Trophoblast cell (in vitro differentiated cells and primary cell): ENCODE data around the gene SMARCB1.

Source experiments
- DNase-seq, 2 donors: peaks; one replicate each; pipeline ENCODE4 v3.0.0-alpha.2; 2016
- H2AFZ ChIP-seq: 2 replicates; pipeline ENCODE4 v1.6.1; 2013; ENCODE audit warnings: low read length, moderate library complexity, mild to moderate bottlenecking; ENCODE audit not compliant: insufficient read depth, poor library complexity
- H2AK5ac ChIP-seq: 2 replicates; pipeline ENCODE4 v1.6.1; 2013; ENCODE audit warnings: mild to moderate bottlenecking, low read length
- H2BK120ac ChIP-seq: 2 replicates; pipeline ENCODE4 v1.6.1; 2013; ENCODE audit warnings: low read length, mild to moderate bottlenecking, moderate library complexity; ENCODE audit not compliant: insufficient read depth, poor library complexity
- H2BK12ac ChIP-seq: 2 replicates; pipeline ENCODE4 v1.6.1; 2013; ENCODE audit warnings: mild to moderate bottlenecking, low read length, moderate library complexity
- H2BK5ac ChIP-seq: 2 replicates; pipeline ENCODE4 v1.6.1; 2013; ENCODE audit warnings: low read length, low read depth, moderate library complexity, mild to moderate bottlenecking; ENCODE audit not compliant: poor library complexity
- H3K14ac ChIP-seq: 2 replicates; pipeline ENCODE4 v1.6.1; 2013; ENCODE audit warnings: mild to moderate bottlenecking, low read length
- H3K18ac ChIP-seq: 2 replicates; pipeline ENCODE4 v1.6.1; 2013; ENCODE audit warnings: mild to moderate bottlenecking, low read length
- H3K23ac ChIP-seq: 2 replicates; pipeline ENCODE4 v1.6.1; 2013; ENCODE audit warnings: low read length
- H3K27ac ChIP-seq: 2 replicates; pipeline ENCODE4 v1.5.1; 2013; ENCODE audit warnings: low read depth, mild to moderate bottlenecking, inconsistent platforms, low read length, moderate library complexity
- H3K27me3 ChIP-seq: 2 replicates; pipeline ENCODE4 v1.6.1; 2013; ENCODE audit warnings: inconsistent platforms, mild to moderate bottlenecking, low read length, moderate library complexity; ENCODE audit not compliant: insufficient read depth
- H3K36me3 ChIP-seq, 2 experiments: 1 replicate in 1 of 2; 2 replicates in 1 of 2; pipeline ENCODE4 v1.6.1; 2013; ENCODE audit warnings: low read length in 2 of 2, mild to moderate bottlenecking in 2 of 2, moderate library complexity in 1 of 2; ENCODE audit not compliant: insufficient read depth in 2 of 2, control insufficient read depth in 1 of 2
- H3K4ac ChIP-seq: 2 replicates; pipeline ENCODE4 v1.6.1; 2013; ENCODE audit warnings: low read depth, mild to moderate bottlenecking, low read length, moderate library complexity
- H3K4me1 ChIP-seq, 2 experiments: 1 replicate in 1 of 2; 2 replicates in 1 of 2; pipeline ENCODE4 v1.6.1; 2013; ENCODE audit warnings: low read length in 2 of 2, mild to moderate bottlenecking in 2 of 2, moderate library complexity in 1 of 2; ENCODE audit not compliant: insufficient read depth in 2 of 2, control insufficient read depth in 1 of 2
- H3K4me2 ChIP-seq: 2 replicates; pipeline ENCODE4 v1.6.1; 2013; ENCODE audit warnings: inconsistent platforms, mild to moderate bottlenecking, low read length, moderate library complexity
- H3K4me3 ChIP-seq: 2 replicates; pipeline ENCODE4 v1.5.1; 2013; ENCODE audit warnings: mild to moderate bottlenecking, low read depth, low read length, inconsistent platforms
- H3K79me1 ChIP-seq: one replicate; pipeline ENCODE4 v1.6.1; 2013; ENCODE audit warnings: low read length
- H3K79me2 ChIP-seq: 2 replicates; pipeline ENCODE4 v1.6.1; 2013; ENCODE audit warnings: low read length, mild to moderate bottlenecking; ENCODE audit not compliant: control insufficient read depth, insufficient read depth, poor library complexity
- H3K9ac ChIP-seq: 2 replicates; pipeline ENCODE4 v1.6.1; 2013; ENCODE audit warnings: mild to moderate bottlenecking, low read length
- H3K9me3 ChIP-seq: 2 replicates; pipeline ENCODE4 v1.6.1; 2013; ENCODE audit warnings: low read depth, mild to moderate bottlenecking, control low read depth, inconsistent platforms, low read length; ENCODE audit not compliant: insufficient read depth
- H4K12ac ChIP-seq: 2 replicates; pipeline ENCODE4 v1.6.1; 2013; ENCODE audit warnings: low read depth, mild to moderate bottlenecking, low read length, moderate library complexity
- H4K8ac ChIP-seq: 2 replicates; pipeline ENCODE4 v1.6.1; 2013; ENCODE audit warnings: low read depth, mild to moderate bottlenecking, low read length, moderate library complexity
- H4K91ac ChIP-seq: one replicate; pipeline ENCODE4 v1.6.1; 2013; ENCODE audit warnings: low read depth, mild to moderate bottlenecking, low read length, moderate library complexity
- WGBS: extraction: QIAGEN DNeasy Blood & Tissue Kit; methylation state at CpG from one replicate; pipeline ENCODE4 v1.1.7; 2013; ENCODE audit warnings: missing lambda C conversion rate; ENCODE audit not compliant: insufficient read length, insufficient coverage; ENCODE audit errors: extremely low coverage; 5-methylcytosine and 5-hydroxymethylcytosine counted together

SMARCB1 gene

GRCh38 chr22:23786261-23786710, 480 bp upstream of the SMARCB1 start:
- H2BK120ac ChIP-seq: peak overlapping the region; percentile 81
- H3K23ac ChIP-seq: no peak overlapping the region
- H3K4me3 ChIP-seq: no peak overlapping the region

GRCh38 chr22:23787600-23787896, 782 bp downstream of the SMARCB1 start:
- Histone ChIP-seq H3K4me1 (peaks cover 5% of the 10 kb centered on the region in 2 experiments), H2AFZ (no peak overlapping the region), H3K36me3 (peaks cover 12 to 14% of the 10 kb centered on the region in 2 experiments), H3K9me3 (no peaks in the 10 kb centered on the region), H3K14ac (peak overlapping the region; percentile 17), H2AK5ac (no peak overlapping the region), H3K4ac (peak overlapping the region; percentile 84), H3K18ac (no peak overlapping the region), H3K9ac (peak overlapping the region; percentile 96), H3K79me1 (peaks cover 12% of the 10 kb centered on the region), H2BK5ac (no peak overlapping the region), H3K79me2 (peaks cover 11% of the 10 kb centered on the region), H4K8ac (no peak overlapping the region), H3K4me3 (peak overlapping the region; percentile 83), H3K23ac (no peak overlapping the region), H2BK12ac (no peak overlapping the region), H2BK120ac (no peak overlapping the region), H4K12ac (no peak overlapping the region), H4K91ac (peak overlapping the region; percentile 25), H3K27ac (peak overlapping the region; percentile 21), H3K4me2 (peak overlapping the region; percentile 96), H3K27me3 (no peaks in the 10 kb centered on the region)
- WGBS: no CpG with 5 or more reads among the region's 5 CpGs
- peak in 1 of 2 donors; percentile 21 for DNase-seq

More at GRCh38 chr22:23786261-23786710, 480 bp upstream of the SMARCB1 start:
- DNase-seq: peak in 1 of 2 donors; percentile 27
- Histone ChIP-seq H4K91ac (peak overlapping the region; percentile 100), H3K9me3 (no peaks in the 10 kb centered on the region), H3K27me3 (no peaks in the 10 kb centered on the region), H3K4ac (peak overlapping the region; percentile 89), H4K12ac (peak overlapping the region; percentile 91), H3K9ac (peak overlapping the region; percentile 6), H3K79me1 (peaks cover 12% of the 10 kb centered on the region), H2AK5ac (peak overlapping the region; percentile 59), H2BK5ac (peak overlapping the region; percentile 68), H2AFZ (peak overlapping the region; percentile 98), H3K4me2 (peak overlapping the region; percentile 53), H3K79me2 (peaks cover 11% of the 10 kb centered on the region), H2BK12ac (peak overlapping the region; percentile 42), H4K8ac (peak overlapping the region; percentile 98), H3K18ac (peak overlapping the region; percentile 81), H3K27ac (peak overlapping the region; percentile 39), H3K14ac (peak overlapping the region; percentile 87), H3K4me1 (peaks cover 8 to 10% of the 10 kb centered on the region in 2 experiments), H3K36me3 (peaks cover under 1 to 3% of the 10 kb centered on the region in 2 experiments)
- no CpG with 5 or more reads among the region's 9 CpGs for WGBS

- Histone ChIP-seq H4K12ac (no peak overlapping the region), H2BK120ac (no peak overlapping the region), H3K4me3 (no peak overlapping the region), H3K9ac (peak overlapping the region; percentile 96), H2BK12ac (no peak overlapping the region), H3K14ac (no peak overlapping the region), H3K27me3 (no peaks in the 10 kb centered on the region), H3K4me2 (peak overlapping the region; percentile 96), H3K9me3 (no peaks in the 10 kb centered on the region), H2BK5ac (no peak overlapping the region), H3K18ac (no peak overlapping the region), H3K4me1 (peaks cover 5% of the 10 kb centered on the region in 2 experiments), H3K4ac (peak overlapping the region; percentile 84), H3K79me2 (peaks cover 11% of the 10 kb centered on the region), H3K23ac (no peak overlapping the region), H3K27ac (no peak overlapping the region), H2AFZ (no peak overlapping the region), H4K91ac (no peak overlapping the region), H2AK5ac (no peak overlapping the region), H4K8ac (no peak overlapping the region), H3K79me1 (peaks cover 12% of the 10 kb centered on the region), H3K36me3 (peaks cover 16 to 18% of the 10 kb centered on the region in 2 experiments)
- WGBS: no CpG with 5 or more reads among the region's 3 CpGs
- DNase-seq: no peak
Observed at GRCh38 chr22:23787910-23788309, 1.1 kb downstream of the SMARCB1 start.

GRCh38 chr22:23789121-23789520, 2.4 kb downstream of the SMARCB1 start:
- no peaks in the 10 kb centered on the region for H3K9me3 ChIP-seq
- no peak overlapping the region for H2BK5ac ChIP-seq
- H3K27me3 ChIP-seq: no peaks in the 10 kb centered on the region
- peaks cover 12% of the 10 kb centered on the region for H3K79me1 ChIP-seq
- H2AK5ac ChIP-seq: no peak overlapping the region
- H2BK120ac ChIP-seq: no peak overlapping the region
- H2AFZ ChIP-seq: no peak overlapping the region
- H3K18ac ChIP-seq: no peak overlapping the region
- H2BK12ac ChIP-seq: no peak overlapping the region
- H3K36me3 ChIP-seq: peaks cover 25 to 28% of the 10 kb centered on the region in 2 experiments
- DNase-seq: no peak
- no peak overlapping the region for H4K12ac ChIP-seq
- H4K8ac ChIP-seq: no peak overlapping the region
- no peak overlapping the region for H3K4me2 ChIP-seq
- no peak overlapping the region for H3K14ac ChIP-seq
- H3K79me2 ChIP-seq: peaks cover 11% of the 10 kb centered on the region
- no peak overlapping the region for H3K27ac ChIP-seq
- H3K4me1 ChIP-seq: peaks cover 5% of the 10 kb centered on the region in 2 experiments
- H3K4me3 ChIP-seq: no peak overlapping the region
- H4K91ac ChIP-seq: no peak overlapping the region
- no CpG with 5 or more reads among the region's 4 CpGs for whole genome bisulfite sequencing
- H3K9ac ChIP-seq: no peak overlapping the region
- no peak overlapping the region for H3K23ac ChIP-seq
- H3K4ac ChIP-seq: peak overlapping the region; percentile 71
